ENCODE results near the gene CFAP100.

The CFAP100 gene

DNA sequence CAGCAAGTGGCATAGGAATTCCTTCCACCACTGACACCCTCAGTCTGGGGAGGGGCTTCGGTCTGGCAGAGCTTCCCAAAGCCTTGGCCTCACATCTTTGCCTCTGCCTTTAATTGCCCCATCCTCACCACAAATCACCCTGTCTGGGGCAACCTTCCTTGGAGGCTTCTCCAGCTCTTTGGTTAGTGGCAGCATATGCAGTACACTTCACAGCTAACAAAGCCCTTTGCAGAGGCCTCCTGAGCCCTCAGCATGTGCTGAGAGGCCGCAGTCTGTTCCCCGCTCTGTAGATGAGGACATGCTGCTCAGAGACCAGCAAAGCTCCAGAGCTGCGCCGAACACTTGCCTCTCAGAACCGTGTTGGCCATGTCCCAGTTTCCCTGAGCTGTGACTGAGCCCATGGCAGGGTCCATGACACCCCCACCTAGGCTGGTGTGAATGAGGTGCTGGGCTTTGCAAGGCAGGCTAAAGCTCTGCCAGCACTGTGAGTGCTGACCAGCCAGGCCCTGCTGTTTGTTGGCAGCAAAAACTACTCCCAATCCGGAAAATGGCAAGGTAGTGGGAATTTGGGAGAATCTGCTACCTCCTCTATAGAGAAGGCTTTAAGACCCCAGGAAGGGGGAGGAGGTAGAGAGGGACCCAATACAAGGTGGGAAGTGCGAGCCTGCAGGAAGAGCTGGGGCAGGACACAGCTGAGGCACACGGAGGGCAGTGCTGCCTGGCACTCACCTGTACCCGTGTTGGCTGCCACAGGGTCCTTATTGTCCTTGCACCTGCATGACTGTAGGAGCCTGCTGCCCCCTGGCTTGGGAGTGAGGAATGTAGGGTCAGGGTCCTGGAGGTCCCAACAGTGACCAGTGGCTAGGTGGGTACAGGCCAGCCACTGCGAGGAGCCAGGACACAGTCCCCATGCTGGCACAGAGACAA is 29.1 kb upstream of the CFAP100 start:
- in situ Hi-C loops (cut with HindIII; ENCODE audit: low pct_ligation_motif_present, low sequenced_read_pairs): no loop called here
- H3K27ac ChIP-seq: no peak overlapping the region
- DNase-seq: no peak
- no peak overlapping the region for H3K4me3 ChIP-seq (ENCODE audit: low read depth, low read length)
- no peaks in the 10 kb centered on the region for H3K36me3 ChIP-seq (replicated peaks)
- no peaks in the 10 kb centered on the region for H3K27me3 ChIP-seq (replicated peaks)
- TF ChIP-seq, protein P1, sequence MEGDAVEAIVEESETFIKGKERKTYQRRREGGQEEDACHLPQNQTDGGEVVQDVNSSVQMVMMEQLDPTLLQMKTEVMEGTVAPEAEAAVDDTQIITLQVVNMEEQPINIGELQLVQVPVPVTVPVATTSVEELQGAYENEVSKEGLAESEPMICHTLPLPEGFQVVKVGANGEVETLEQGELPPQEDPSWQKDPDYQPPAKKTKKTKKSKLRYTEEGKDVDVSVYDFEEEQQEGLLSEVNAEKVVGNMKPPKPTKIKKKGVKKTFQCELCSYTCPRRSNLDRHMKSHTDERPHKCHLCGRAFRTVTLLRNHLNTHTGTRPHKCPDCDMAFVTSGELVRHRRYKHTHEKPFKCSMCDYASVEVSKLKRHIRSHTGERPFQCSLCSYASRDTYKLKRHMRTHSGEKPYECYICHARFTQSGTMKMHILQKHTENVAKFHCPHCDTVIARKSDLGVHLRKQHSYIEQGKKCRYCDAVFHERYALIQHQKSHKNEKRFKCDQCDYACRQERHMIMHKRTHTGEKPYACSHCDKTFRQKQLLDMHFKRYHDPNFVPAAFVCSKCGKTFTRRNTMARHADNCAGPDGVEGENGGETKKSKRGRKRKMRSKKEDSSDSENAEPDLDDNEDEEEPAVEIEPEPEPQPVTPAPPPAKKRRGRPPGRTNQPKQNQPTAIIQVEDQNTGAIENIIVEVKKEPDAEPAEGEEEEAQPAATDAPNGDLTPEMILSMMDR (IDR thresholded peaks at IDR 0.05; ENCODE audit: low read depth, low read length, missing control alignments): no peak

DNA sequence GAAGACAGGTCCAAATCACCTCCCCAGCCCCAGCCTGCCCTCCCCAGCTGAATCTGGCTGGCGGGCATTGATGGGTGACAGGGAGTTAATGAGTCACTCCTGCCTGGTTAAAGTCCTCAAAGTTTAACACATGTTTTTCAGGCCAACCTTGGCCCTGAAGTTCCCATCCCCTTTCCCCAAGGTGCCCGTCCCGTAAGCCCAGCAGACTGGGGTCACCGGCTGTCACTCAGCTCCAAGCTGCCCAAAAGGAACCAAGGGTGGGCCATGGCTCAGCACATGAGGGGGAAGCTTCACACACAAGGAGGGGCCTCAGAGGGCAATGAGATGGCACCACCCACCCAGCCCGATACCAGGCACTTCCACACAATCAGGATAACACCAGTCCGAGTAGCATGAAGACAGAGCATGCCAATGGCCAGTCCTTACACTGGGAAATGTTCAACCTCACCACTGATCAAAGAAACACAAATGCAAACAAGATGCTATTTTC is 27.3 kb upstream of the CFAP100 start:
- TF ChIP-seq, protein P1 (IDR thresholded peaks at IDR 0.05; ENCODE audit: low read depth, low read length, missing control alignments): no peak
- in situ Hi-C loops (cut with HindIII; ENCODE audit: low pct_ligation_motif_present, low sequenced_read_pairs): no loop called here
- no peaks in the 10 kb centered on the region for H3K36me3 ChIP-seq (replicated peaks)
- no peaks in the 10 kb centered on the region for H3K27me3 ChIP-seq (replicated peaks)
- no peak overlapping the region for H3K27ac ChIP-seq
- no peak for DNase-seq
- no peak overlapping the region for H3K4me3 ChIP-seq (ENCODE audit: low read depth, low read length)

DNA sequence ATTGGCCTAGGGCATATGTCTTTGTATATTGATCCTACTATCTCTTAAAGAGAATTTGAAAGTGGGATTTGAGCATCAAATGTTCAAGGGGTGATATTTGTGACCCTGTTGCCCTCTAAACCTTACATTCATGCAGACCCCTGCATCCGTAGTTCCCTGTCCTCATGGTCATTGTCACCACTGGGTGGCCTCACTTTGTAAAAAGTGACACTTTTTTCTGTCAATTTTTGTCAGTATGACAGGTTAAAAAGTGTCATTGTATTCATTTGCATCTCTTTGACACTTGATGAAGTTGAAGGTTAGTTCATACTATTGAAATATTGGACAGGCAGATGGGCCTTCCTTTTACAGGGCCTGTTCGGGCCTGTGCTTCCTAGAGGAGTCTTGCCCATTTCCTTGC is 25.2 kb upstream of the CFAP100 start:
- no peak overlapping the region for H3K4me3 ChIP-seq (ENCODE audit: low read depth, low read length)
- DNase-seq: no peak
- H3K27ac ChIP-seq: no peak overlapping the region
- no peaks in the 10 kb centered on the region for H3K36me3 ChIP-seq (replicated peaks)
- TF ChIP-seq, protein P1 (IDR thresholded peaks at IDR 0.05; ENCODE audit: low read depth, low read length, missing control alignments): no peak
- in situ Hi-C loops (cut with HindIII; ENCODE audit: low pct_ligation_motif_present, low sequenced_read_pairs): no loop called here
- H3K27me3 ChIP-seq (replicated peaks): no peaks in the 10 kb centered on the region

DNA sequence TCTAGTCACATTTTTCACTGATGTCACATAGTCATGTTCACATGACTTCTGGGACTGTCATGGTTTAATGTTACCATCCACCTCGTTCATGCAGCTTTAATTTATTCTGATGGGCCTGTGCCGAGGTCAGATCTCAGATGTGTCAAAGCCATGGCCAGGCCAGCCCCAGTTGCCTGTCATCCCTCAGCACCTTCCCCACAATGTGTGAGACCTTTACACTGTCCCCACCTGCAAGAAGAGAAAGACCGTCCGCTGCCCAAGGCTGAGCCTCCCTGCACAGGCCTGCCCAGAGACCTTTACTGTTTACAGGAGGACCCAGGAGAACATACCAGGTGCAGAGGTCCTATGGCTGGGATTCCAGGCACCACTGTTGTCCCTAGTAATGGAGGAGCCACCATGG is 24.7 kb upstream of the CFAP100 start:
- in situ Hi-C loops (cut with HindIII; ENCODE audit: low pct_ligation_motif_present, low sequenced_read_pairs): no loop called here

DNA sequence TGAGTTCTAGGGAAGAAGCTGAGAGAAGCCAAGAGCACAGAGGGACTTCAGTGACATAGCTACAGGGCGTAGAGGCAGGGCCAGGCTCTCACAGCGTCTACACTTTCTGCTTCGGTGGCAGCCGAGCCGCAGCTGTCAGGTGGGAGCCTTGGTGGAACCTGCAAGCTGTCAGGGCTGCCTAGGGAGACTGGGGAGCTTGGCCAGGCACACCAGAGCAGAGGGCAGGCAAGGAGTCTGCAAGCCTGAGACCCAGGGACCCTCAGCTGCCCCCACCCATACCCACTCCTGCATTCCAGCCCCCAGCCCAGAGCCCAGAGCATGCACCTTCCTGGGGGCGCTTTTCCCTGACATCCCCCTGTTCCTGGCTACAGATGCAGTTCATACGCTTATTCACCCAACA is 24.1 kb upstream of the CFAP100 start:
- Histone ChIP-seq H3K36me3 (replicated peaks) (no peaks in the 10 kb centered on the region), H3K27ac (no peak overlapping the region), H3K4me3 (ENCODE audit: low read depth, low read length) (no peak overlapping the region), H3K27me3 (replicated peaks) (no peaks in the 10 kb centered on the region)
- in situ Hi-C loops (cut with HindIII; ENCODE audit: low pct_ligation_motif_present, low sequenced_read_pairs): no loop called here
- TF ChIP-seq, protein P1 (IDR thresholded peaks at IDR 0.05; ENCODE audit: low read depth, low read length, missing control alignments): no peak
- no peak for DNase-seq

More for the DNA sequence above, 24.7 kb upstream of the CFAP100 start:
- Histone ChIP-seq H3K36me3 (replicated peaks) (no peaks in the 10 kb centered on the region), H3K27me3 (replicated peaks) (no peaks in the 10 kb centered on the region), H3K27ac (no peak overlapping the region), H3K4me3 (ENCODE audit: low read depth, low read length) (no peak overlapping the region)
- DNase-seq: no peak
- TF ChIP-seq, protein P1 (IDR thresholded peaks at IDR 0.05; ENCODE audit: low read depth, low read length, missing control alignments): no peak

Measured in brain microvascular endothelial cell (primary cell).